Naive thymus-derived CD4-positive, alpha-beta T cell (primary cell): ENCODE results near the gene LAMP2. TPM values are rescaled to one million over a fixed set of nuclear protein-coding genes. Genes with fewer than 3 reads are reported as not detected.
"Not testable (repeated sequence)": the region's sequence is repeated elsewhere in the genome, so short reads cannot be mapped to it uniquely, and the experiment has no call there.

Experiments
- ATAC-seq: fragments of 150-1000 bp; cut with Tn5 transposase; 2 replicates; pipeline ENCODE4 v1.10.0; 2021; ENCODE audit warnings: mild to moderate bottlenecking, moderate library complexity
- CTCF ChIA-PET: fragments of 350-600 bp; sonication (Branson Sonifier 250); formaldehyde crosslinking; loops from one replicate; lab custom pipeline; 2021; ENCODE audit warnings: antibody characterized with exemption; lab: Charles Lee
- POLR2A ChIA-PET: fragments of 350-600 bp; sonication (Branson Sonifier 250); formaldehyde crosslinking; loops from one replicate; lab custom pipeline; 2021; ENCODE audit warnings: antibody characterized with exemption, inconsistent platforms; lab: Charles Lee
- DNase-seq, 9 donors: peaks; one replicate each; pipeline versions ENCODE4 v3.0.0 to v3.0.0-alpha.2; 2020 to 2022; ENCODE audit warnings: mixed read lengths in 1 of 9
- H3K27ac ChIP-seq: one replicate; pipeline ENCODE4 v1.7.0; 2013; ENCODE audit warnings: mild to moderate bottlenecking, low read depth, low read length, moderate library complexity
- H3K27me3 ChIP-seq, 2 donors: one replicate each; pipeline ENCODE4 v1.7.0; 2013; ENCODE audit warnings: low read length in 2 of 2, mild to moderate bottlenecking in 2 of 2, moderate library complexity in 2 of 2; ENCODE audit not compliant: control insufficient read depth in 2 of 2, insufficient read depth in 2 of 2
- H3K36me3 ChIP-seq, 3 experiments: 1 replicate in 2 of 3; 2 replicates in 1 of 3; pipeline ENCODE4 v1.7.0; 2013; ENCODE audit warnings: low read length in 3 of 3, mild to moderate bottlenecking in 3 of 3, moderate library complexity in 1 of 3; ENCODE audit not compliant: insufficient read depth in 3 of 3, control insufficient read depth in 2 of 3
- H3K4me1 ChIP-seq, 2 donors: one replicate each; pipeline ENCODE4 v1.7.0; 2013; ENCODE audit warnings: low read length in 2 of 2, mild to moderate bottlenecking in 2 of 2, moderate library complexity in 1 of 2; ENCODE audit not compliant: control insufficient read depth in 2 of 2, insufficient read depth in 2 of 2
- H3K4me3 ChIP-seq: 2 replicates; pipeline ENCODE4 v1.7.0; 2013; ENCODE audit warnings: mild to moderate bottlenecking, low read length
- H3K9me3 ChIP-seq, 3 experiments: 1 replicate in 2 of 3; 2 replicates in 1 of 3; pipeline ENCODE4 v1.7.0; 2013; ENCODE audit warnings: low read length in 3 of 3; ENCODE audit not compliant: control insufficient read depth in 2 of 3
- H3K27ac Mint-ChIP-seq, 9 donors: one replicate each; pipeline ENCODE4 v1.8.0; 2020 to 2022; ENCODE audit warnings: mixed read lengths in 9 of 9, mild to moderate bottlenecking in 8 of 9, moderate library complexity in 5 of 9, inconsistent platforms in 2 of 9
- H3K27me3 Mint-ChIP-seq, 5 donors: one replicate each; pipeline ENCODE4 v1.8.0; 2021 to 2022; ENCODE audit warnings: mixed read lengths in 5 of 5, mild to moderate bottlenecking in 1 of 5
- H3K36me3 Mint-ChIP-seq, 5 donors: one replicate each; pipeline ENCODE4 v1.8.0; 2020 to 2022; ENCODE audit warnings: mixed read lengths in 5 of 5, mild to moderate bottlenecking in 3 of 5, inconsistent platforms in 1 of 5
- H3K4me1 Mint-ChIP-seq, 7 donors: one replicate each; pipeline ENCODE4 v1.8.0; 2020 to 2022; ENCODE audit warnings: mixed read lengths in 7 of 7, mild to moderate bottlenecking in 3 of 7, inconsistent platforms in 1 of 7
- H3K4me3 Mint-ChIP-seq, 10 donors: one replicate each; pipeline ENCODE4 v1.8.0; 2020 to 2022; ENCODE audit warnings: mild to moderate bottlenecking in 10 of 10, mixed read lengths in 10 of 10, moderate library complexity in 6 of 10, inconsistent platforms in 2 of 10
- H3K9me3 Mint-ChIP-seq, 11 donors: one replicate each; pipeline ENCODE4 v1.8.0; 2020 to 2022; ENCODE audit warnings: mixed read lengths in 11 of 11, mild to moderate bottlenecking in 4 of 11, inconsistent platforms in 1 of 11, moderate library complexity in 1 of 11
- intact Hi-C, 2 donors: fragments of 100-400 bp; cut with micrococcal nuclease; formaldehyde crosslinking; loops; one replicate each; pipeline ENCODE4 v1.15.1; 2023
- polyA plus RNA-seq, 2 donors: library from polyadenylated mRNA; unstranded; fragments of 300-500 nt; fragmentation: Illumina TruSeq; gene quantifications; one replicate each; pipeline ENCODE4 v1.2.3, GENCODE V29; 2021
- total RNA-seq, 6 experiments: library from RNA in 5 of 6; stranded (reverse) in 5 of 6; gene quantifications; 1 replicate in 5 of 6; 2 replicates in 1 of 6; pipeline ENCODE4 v1.2.3 and lab custom pipeline; 2021 to 2026

Gene LAMP2
- total and polyA plus RNA-seq, 7 experiments from 2014 or later = 22.5 to 92.3 (median 47.1) TPM

- Histone ChIP-seq H3K4me1 (no peaks in the 10 kb centered on the region), H3K36me3 (no peaks in the 10 kb centered on the region), H3K27me3 (no peaks in the 10 kb centered on the region), H3K27ac (no peak overlapping the region), H3K4me3 (no peak overlapping the region), H3K9me3 (no peaks in the 10 kb centered on the region)
- intact Hi-C loops = no loop called here
- DNase-seq (no peak), ATAC-seq (no peak)
- Mint-ChIP-seq H3K4me1 (peaks cover 0 to 5% (median 0%) of the 10 kb centered on the region in 7 donors), H3K27me3 (no peaks in the 10 kb centered on the region), H3K4me3 (no peak overlapping the region), H3K9me3 (no peaks in the 10 kb centered on the region), H3K27ac (no peak overlapping the region), H3K36me3 (no peaks in the 10 kb centered on the region)
- POLR2A ChIA-PET = interaction anchor here (1.3 kb wide), 1 partner anchor 10 kb away, joined by 3 read pairs; no protein-coding TSS in a partner anchor
- CTCF ChIA-PET = interaction anchor here (0.7 to 1.9 kb wide), 2 partner anchors 24 to 96 kb away, joined by 3 to 7 read pairs; no protein-coding TSS in a partner anchor
Observed at GRCh38 chrX:120476714-120477113, 7.6 kb upstream of the LAMP2 start.

GRCh38 chrX:120475447-120475846 lies 6.4 kb upstream of the LAMP2 start:
- H3K27ac Mint-ChIP-seq, H3K36me3 ChIP-seq, POLR2A ChIA-PET, H3K4me3 ChIP-seq, H3K9me3 ChIP-seq, H3K27me3 ChIP-seq, H3K4me1 ChIP-seq, H3K27me3 Mint-ChIP-seq, H3K4me3 Mint-ChIP-seq, H3K36me3 Mint-ChIP-seq, H3K27ac ChIP-seq, H3K9me3 Mint-ChIP-seq, H3K4me1 Mint-ChIP-seq: not testable (repeated sequence)
- intact Hi-C loops = loop anchor here (1.0 kb wide), 5 partner anchors 23 to 156 kb away; no protein-coding TSS in a partner anchor
- DNase-seq (peak in 5 of 9 donors; percentile 9 to 33 (median 16)), ATAC-seq (peak; percentile 48)
- CTCF ChIA-PET = interaction anchor here (0.6 to 1.9 kb wide), 9 partner anchors 18 to 148 kb away, joined by 3 to 10 read pairs (median 4); partner anchors contain the start of gene CUL4B

- Histone ChIP-seq H3K4me1 (no peaks in the 10 kb centered on the region), H3K27ac (no peak overlapping the region), H3K36me3 (no peaks in the 10 kb centered on the region), H3K9me3 (no peaks in the 10 kb centered on the region), H3K4me3 (no peak overlapping the region), H3K27me3 (no peaks in the 10 kb centered on the region)
- CTCF ChIA-PET = no interaction called here
- ATAC-seq (no peak), DNase-seq (no peak)
- intact Hi-C loops = no loop called here
- Mint-ChIP-seq H3K4me3 (no peak overlapping the region), H3K36me3 (no peaks in the 10 kb centered on the region), H3K9me3 (no peaks in the 10 kb centered on the region), H3K27ac (no peak overlapping the region), H3K4me1 (peaks cover 0 to 5% (median 3%) of the 10 kb centered on the region in 7 donors), H3K27me3 (no peaks in the 10 kb centered on the region)
- POLR2A ChIA-PET = no interaction called here
Observed at GRCh38 chrX:120474085-120474484, 5.0 kb upstream of the LAMP2 start.

GRCh38 chrX:120469657-120470056 lies 561 bp upstream of the LAMP2 start:
- not testable (repeated sequence) for H3K9me3 Mint-ChIP-seq, H3K27ac ChIP-seq, ATAC-seq, H3K27me3 ChIP-seq, H3K4me3 ChIP-seq, DNase-seq, H3K9me3 ChIP-seq, H3K4me1 ChIP-seq, H3K36me3 Mint-ChIP-seq, H3K27me3 Mint-ChIP-seq, H3K36me3 ChIP-seq
- POLR2A ChIA-PET = interaction anchor here (2.0 to 2.5 kb wide), 2 partner anchors 12 to 16 kb away, joined by 7 to 13 read pairs; no protein-coding TSS in a partner anchor
- H3K4me3 Mint-ChIP-seq = peak overlapping the region; percentile 67 to 99 (median 90)
- H3K4me1 Mint-ChIP-seq = peaks cover 5 to 33% (median 22%) of the 10 kb centered on the region in 7 donors
- CTCF ChIA-PET = interaction anchor here (1.4 kb wide), 1 partner anchor 16 kb away, joined by 4 read pairs; no protein-coding TSS in a partner anchor
- intact Hi-C loops = loop anchor here (1.0 to 10.0 kb wide), 7 partner anchors 12 to 525 kb away; partner anchors contain the start of genes ZBTB33 (in 2 of the 2) and NKAP (in 1 of the 2)
- H3K27ac Mint-ChIP-seq = peak overlapping the region in 4 of 9 donors; percentile 28 to 92 (median 82)

GRCh38 chrX:120468479-120468824 lies 644 bp downstream of the LAMP2 start:
- intact Hi-C loops = loop anchor here (2.0 to 10.0 kb wide), 5 partner anchors 14 to 524 kb away; partner anchors contain the start of genes ZBTB33 (in 2 of the 2) and NKAP (in 1 of the 2)
- H3K27me3 ChIP-seq = no peaks in the 10 kb centered on the region
- Mint-ChIP-seq H3K27ac (peak overlapping the region; percentile 76 to 94 (median 92)), H3K9me3 (no peaks in the 10 kb centered on the region), H3K27me3 (no peaks in the 10 kb centered on the region), H3K36me3 (no peaks in the 10 kb centered on the region), H3K4me1 (peaks cover 5 to 45% (median 32%) of the 10 kb centered on the region in 7 donors), H3K4me3 (peak overlapping the region; percentile 89 to 99 (median 94))
- no peaks in the 10 kb centered on the region for H3K36me3 ChIP-seq
- ATAC-seq = no peak
- DNase-seq = no peak
- POLR2A ChIA-PET = interaction anchor here (1.1 to 2.5 kb wide), 3 partner anchors 9 to 17 kb away, joined by 3 to 13 read pairs (median 7); no protein-coding TSS in a partner anchor
- H3K4me3 ChIP-seq = peak overlapping the region; percentile 79
- peak overlapping the region; percentile 80 for H3K27ac ChIP-seq
- CTCF ChIA-PET = interaction anchor here (1.4 kb wide), 1 partner anchor 17 kb away, joined by 4 read pairs; no protein-coding TSS in a partner anchor
- H3K4me1 ChIP-seq = peaks cover 0 to 7% of the 10 kb centered on the region in 2 donors
- H3K9me3 ChIP-seq = no peaks in the 10 kb centered on the region

- Mint-ChIP-seq H3K36me3 (no peaks in the 10 kb centered on the region), H3K27me3 (no peaks in the 10 kb centered on the region), H3K4me3 (peak overlapping the region; percentile 89 to 99 (median 94)), H3K9me3 (no peaks in the 10 kb centered on the region), H3K4me1 (peaks cover 5 to 49% (median 32%) of the 10 kb centered on the region in 7 donors), H3K27ac (peak overlapping the region; percentile 76 to 94 (median 92))
- Histone ChIP-seq H3K27ac (peak overlapping the region; percentile 80), H3K4me1 (peaks cover 0 to 9% of the 10 kb centered on the region in 2 donors), H3K36me3 (no peaks in the 10 kb centered on the region), H3K4me3 (peak overlapping the region; percentile 79), H3K9me3 (no peaks in the 10 kb centered on the region), H3K27me3 (no peaks in the 10 kb centered on the region)
- intact Hi-C loops = loop anchor here (2.0 to 10.0 kb wide), 5 partner anchors 13 to 523 kb away; partner anchors contain the start of genes ZBTB33 (in 2 of the 2) and NKAP (in 1 of the 2)
- CTCF ChIA-PET = no interaction called here
- ATAC-seq (no peak), DNase-seq (no peak)
- POLR2A ChIA-PET = interaction anchor here (1.1 to 2.5 kb wide), 3 partner anchors 9 to 18 kb away, joined by 3 to 13 read pairs (median 7); no protein-coding TSS in a partner anchor
Observed at GRCh38 chrX:120468071-120468470, 1.0 kb downstream of the LAMP2 start.
